ENCODE measurements around the gene PCYOX1L. TPM values are rescaled to one million over a fixed set of nuclear protein-coding genes. Genes with fewer than 3 reads are reported as not detected.

Gene PCYOX1L
- total and polyA plus RNA-seq, 2 experiments from 2014 or later, result 6.7 to 14.7 TPM

DNA sequence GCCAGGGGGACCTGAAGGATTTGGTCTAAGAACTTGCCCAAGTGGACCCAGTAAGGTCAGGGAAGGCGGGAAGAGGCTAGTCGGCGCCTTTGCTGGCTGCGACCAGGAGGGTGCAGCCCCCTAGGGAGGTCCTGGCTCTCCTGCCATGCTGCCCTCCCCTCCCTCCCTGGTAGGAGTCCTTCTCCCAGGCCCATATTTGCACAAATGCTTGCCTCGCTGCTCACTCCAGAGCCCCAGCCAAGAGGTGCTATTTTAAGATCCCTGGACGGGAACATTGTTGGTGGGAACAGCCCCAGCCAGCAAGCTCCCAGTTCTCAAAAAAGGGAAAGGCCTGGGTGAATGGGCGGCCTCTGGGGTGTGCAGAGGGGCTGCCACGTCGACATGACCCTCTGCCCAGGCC, 25.6 kb downstream of the PCYOX1L start (continued):
- TF ChIP-seq, protein P1, sequence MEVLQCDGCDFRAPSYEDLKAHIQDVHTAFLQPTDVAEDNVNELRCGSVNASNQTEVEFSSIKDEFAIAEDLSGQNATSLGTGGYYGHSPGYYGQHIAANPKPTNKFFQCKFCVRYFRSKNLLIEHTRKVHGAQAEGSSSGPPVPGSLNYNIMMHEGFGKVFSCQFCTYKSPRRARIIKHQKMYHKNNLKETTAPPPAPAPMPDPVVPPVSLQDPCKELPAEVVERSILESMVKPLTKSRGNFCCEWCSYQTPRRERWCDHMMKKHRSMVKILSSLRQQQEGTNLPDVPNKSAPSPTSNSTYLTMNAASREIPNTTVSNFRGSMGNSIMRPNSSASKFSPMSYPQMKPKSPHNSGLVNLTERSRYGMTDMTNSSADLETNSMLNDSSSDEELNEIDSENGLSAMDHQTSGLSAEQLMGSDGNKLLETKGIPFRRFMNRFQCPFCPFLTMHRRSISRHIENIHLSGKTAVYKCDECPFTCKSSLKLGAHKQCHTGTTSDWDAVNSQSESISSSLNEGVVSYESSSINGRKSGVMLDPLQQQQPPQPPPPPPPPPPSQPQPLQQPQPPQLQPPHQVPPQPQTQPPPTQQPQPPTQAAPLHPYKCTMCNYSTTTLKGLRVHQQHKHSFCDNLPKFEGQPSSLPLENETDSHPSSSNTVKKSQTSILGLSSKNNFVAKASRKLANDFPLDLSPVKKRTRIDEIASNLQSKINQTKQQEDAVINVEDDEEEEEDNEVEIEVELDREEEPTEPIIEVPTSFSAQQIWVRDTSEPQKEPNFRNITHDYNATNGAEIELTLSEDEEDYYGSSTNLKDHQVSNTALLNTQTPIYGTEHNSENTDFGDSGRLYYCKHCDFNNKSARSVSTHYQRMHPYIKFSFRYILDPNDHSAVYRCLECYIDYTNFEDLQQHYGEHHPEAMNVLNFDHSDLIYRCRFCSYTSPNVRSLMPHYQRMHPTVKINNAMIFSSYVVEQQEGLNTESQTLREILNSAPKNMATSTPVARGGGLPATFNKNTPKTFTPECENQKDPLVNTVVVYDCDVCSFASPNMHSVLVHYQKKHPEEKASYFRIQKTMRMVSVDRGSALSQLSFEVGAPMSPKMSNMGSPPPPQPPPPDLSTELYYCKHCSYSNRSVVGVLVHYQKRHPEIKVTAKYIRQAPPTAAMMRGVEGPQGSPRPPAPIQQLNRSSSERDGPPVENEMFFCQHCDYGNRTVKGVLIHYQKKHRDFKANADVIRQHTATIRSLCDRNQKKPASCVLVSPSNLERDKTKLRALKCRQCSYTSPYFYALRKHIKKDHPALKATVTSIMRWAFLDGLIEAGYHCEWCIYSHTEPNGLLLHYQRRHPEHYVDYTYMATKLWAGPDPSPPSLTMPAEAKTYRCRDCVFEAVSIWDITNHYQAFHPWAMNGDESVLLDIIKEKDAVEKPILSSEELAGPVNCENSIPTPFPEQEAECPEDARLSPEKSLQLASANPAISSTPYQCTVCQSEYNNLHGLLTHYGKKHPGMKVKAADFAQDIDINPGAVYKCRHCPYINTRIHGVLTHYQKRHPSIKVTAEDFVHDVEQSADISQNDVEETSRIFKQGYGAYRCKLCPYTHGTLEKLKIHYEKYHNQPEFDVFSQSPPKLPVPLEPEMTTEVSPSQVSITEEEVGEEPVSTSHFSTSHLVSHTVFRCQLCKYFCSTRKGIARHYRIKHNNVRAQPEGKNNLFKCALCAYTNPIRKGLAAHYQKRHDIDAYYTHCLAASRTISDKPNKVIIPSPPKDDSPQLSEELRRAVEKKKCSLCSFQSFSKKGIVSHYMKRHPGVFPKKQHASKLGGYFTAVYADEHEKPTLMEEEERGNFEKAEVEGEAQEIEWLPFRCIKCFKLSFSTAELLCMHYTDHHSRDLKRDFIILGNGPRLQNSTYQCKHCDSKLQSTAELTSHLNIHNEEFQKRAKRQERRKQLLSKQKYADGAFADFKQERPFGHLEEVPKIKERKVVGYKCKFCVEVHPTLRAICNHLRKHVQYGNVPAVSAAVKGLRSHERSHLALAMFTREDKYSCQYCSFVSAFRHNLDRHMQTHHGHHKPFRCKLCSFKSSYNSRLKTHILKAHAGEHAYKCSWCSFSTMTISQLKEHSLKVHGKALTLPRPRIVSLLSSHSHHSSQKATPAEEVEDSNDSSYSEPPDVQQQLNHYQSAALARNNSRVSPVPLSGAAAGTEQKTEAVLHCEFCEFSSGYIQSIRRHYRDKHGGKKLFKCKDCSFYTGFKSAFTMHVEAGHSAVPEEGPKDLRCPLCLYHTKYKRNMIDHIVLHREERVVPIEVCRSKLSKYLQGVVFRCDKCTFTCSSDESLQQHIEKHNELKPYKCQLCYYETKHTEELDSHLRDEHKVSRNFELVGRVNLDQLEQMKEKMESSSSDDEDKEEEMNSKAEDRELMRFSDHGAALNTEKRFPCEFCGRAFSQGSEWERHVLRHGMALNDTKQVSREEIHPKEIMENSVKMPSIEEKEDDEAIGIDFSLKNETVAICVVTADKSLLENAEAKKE (CRISPR knock-in tag; IDR thresholded peaks at IDR 0.05), result no peak
- TF ChIP-seq NANOG (IDR thresholded peaks at IDR 0.05; ENCODE audit: borderline replicate concordance), result no peak

DNA sequence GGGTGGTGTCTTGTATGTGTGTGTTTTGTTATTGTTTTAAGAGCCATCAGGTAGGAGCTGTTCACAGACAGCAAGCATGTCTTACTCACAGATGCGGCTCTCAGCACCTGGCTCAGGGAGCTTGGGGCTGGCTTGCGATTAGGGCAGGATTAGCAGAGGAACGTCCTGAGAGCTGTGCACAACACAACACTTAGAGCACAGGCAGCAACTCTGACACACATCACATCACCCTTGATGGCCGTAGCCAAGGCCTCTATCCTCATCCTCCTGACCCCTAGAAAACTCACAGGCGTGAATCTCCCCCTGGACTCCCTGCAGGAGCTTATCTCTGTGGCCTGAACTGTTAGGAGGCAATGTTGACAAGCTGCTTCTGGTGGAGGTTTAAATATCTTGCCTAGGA, 28.3 kb downstream of the PCYOX1L start:
- no peaks in the 10 kb centered on the region for H3F3A ChIP-seq (replicated peaks; ENCODE audit: low read depth)
- Mint-ChIP-seq H3K36me3 (ENCODE audit: low read depth) (no peaks in the 10 kb centered on the region), H3K4me3 (no peak overlapping the region), H3K9me3 (no peaks in the 10 kb centered on the region), H3K4me1 (peaks cover 9% of the 10 kb centered on the region), H3K27me3 (ENCODE audit: insufficient read depth, low read depth, poor library complexity) (peaks cover 7% of the 10 kb centered on the region), H3K27ac (peak overlapping the region; percentile 5; the same call in 1 of the 2 replicates)
- H3K4me1 ChIP-seq (ENCODE audit: insufficient read depth), result no peaks in the 10 kb centered on the region
- H3K9me2 ChIP-seq (ENCODE audit: insufficient read depth), result no peaks in the 10 kb centered on the region
- DNase-seq (ENCODE audit: low spot score) (no peak), ATAC-seq (no peak)
- peak overlapping the region; percentile 78; the same call in 1 of the 2 replicates for H2AFZ ChIP-seq
- H3K36me3 ChIP-seq (ENCODE audit: insufficient read depth), result no peaks in the 10 kb centered on the region
- H3K27me3 ChIP-seq (ENCODE audit: insufficient read depth), result no peaks in the 10 kb centered on the region
- no peak overlapping the region for H3K27ac ChIP-seq (ENCODE audit: low read depth)
- H3K4me3 ChIP-seq, result no peak overlapping the region
- H3K4me2 ChIP-seq, result no peak overlapping the region
- H3K79me2 ChIP-seq (replicated peaks; ENCODE audit: insufficient read depth), result no peaks in the 10 kb centered on the region
- no peaks in the 10 kb centered on the region for H4K20me1 ChIP-seq (replicated peaks; ENCODE audit: insufficient read depth)
- TF ChIP-seq, protein P2, sequence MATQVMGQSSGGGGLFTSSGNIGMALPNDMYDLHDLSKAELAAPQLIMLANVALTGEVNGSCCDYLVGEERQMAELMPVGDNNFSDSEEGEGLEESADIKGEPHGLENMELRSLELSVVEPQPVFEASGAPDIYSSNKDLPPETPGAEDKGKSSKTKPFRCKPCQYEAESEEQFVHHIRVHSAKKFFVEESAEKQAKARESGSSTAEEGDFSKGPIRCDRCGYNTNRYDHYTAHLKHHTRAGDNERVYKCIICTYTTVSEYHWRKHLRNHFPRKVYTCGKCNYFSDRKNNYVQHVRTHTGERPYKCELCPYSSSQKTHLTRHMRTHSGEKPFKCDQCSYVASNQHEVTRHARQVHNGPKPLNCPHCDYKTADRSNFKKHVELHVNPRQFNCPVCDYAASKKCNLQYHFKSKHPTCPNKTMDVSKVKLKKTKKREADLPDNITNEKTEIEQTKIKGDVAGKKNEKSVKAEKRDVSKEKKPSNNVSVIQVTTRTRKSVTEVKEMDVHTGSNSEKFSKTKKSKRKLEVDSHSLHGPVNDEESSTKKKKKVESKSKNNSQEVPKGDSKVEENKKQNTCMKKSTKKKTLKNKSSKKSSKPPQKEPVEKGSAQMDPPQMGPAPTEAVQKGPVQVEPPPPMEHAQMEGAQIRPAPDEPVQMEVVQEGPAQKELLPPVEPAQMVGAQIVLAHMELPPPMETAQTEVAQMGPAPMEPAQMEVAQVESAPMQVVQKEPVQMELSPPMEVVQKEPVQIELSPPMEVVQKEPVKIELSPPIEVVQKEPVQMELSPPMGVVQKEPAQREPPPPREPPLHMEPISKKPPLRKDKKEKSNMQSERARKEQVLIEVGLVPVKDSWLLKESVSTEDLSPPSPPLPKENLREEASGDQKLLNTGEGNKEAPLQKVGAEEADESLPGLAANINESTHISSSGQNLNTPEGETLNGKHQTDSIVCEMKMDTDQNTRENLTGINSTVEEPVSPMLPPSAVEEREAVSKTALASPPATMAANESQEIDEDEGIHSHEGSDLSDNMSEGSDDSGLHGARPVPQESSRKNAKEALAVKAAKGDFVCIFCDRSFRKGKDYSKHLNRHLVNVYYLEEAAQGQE (IDR thresholded peaks at IDR 0.05; ENCODE audit: unreplicated experiment), result no peak
- no peak for TF ChIP-seq EZH2phosphoT487 (IDR thresholded peaks at IDR 0.05; ENCODE audit: unreplicated experiment)
- no peak for TF ChIP-seq JUNB (IDR thresholded peaks at IDR 0.05; ENCODE audit: unreplicated experiment)
- no peak for TF ChIP-seq ZNF114 (CRISPR knock-in tag; IDR thresholded peaks at IDR 0.05)
- TF ChIP-seq, protein P1 (CRISPR knock-in tag; IDR thresholded peaks at IDR 0.05), result no peak
- TF ChIP-seq NANOG (IDR thresholded peaks at IDR 0.05; ENCODE audit: borderline replicate concordance), result no peak

Data from GM23338 (cell line).